ENCODE data around the gene SOCS6.

Gene SOCS6

GRCh38 chr18:70276416-70277191 is 12.2 kb upstream of the SOCS6 start:
- no peaks in the 10 kb centered on the region for H3K4me1 Mint-ChIP-seq
- H3K4me3 Mint-ChIP-seq: no peak overlapping the region

GRCh38 chr18:70279470-70279869 is 9.4 kb upstream of the SOCS6 start:
- DNase-seq (no peak), ATAC-seq (replicated peaks) (no peak)
- no peak overlapping the region for H3K4me3 Mint-ChIP-seq
- no peaks in the 10 kb centered on the region for H3K4me1 Mint-ChIP-seq
- H3K27ac Mint-ChIP-seq: no peak overlapping the region
- peaks cover 6 to 11% of the 10 kb centered on the region in 2 donors for H3K27me3 Mint-ChIP-seq
- H3K9me3 Mint-ChIP-seq: peaks cover 8 to 9% of the 10 kb centered on the region in 2 donors
- no peaks in the 10 kb centered on the region for H3K36me3 Mint-ChIP-seq

More at GRCh38 chr18:70276416-70277191, 12.2 kb upstream of the SOCS6 start:
- Mint-ChIP-seq H3K9me3 (peaks cover 20 to 21% of the 10 kb centered on the region in 2 donors), H3K27ac (no peak overlapping the region), H3K36me3 (peaks cover 4% of the 10 kb centered on the region in 2 donors), H3K27me3 (peaks cover 8 to 22% of the 10 kb centered on the region in 2 donors)
- ATAC-seq (replicated peaks) (no peak), DNase-seq (no peak)

GRCh38 chr18:70280007-70280925 is 8.6 kb upstream of the SOCS6 start:
- Mint-ChIP-seq H3K4me3 (no peak overlapping the region), H3K4me1 (no peaks in the 10 kb centered on the region), H3K36me3 (no peaks in the 10 kb centered on the region), H3K27me3 (peaks cover 5 to 7% of the 10 kb centered on the region in 2 donors), H3K9me3 (peaks cover 8 to 9% of the 10 kb centered on the region in 2 donors), H3K27ac (no peak overlapping the region)
- no peak for ATAC-seq (replicated peaks)
- DNase-seq: no peak

GRCh38 chr18:70284976-70285620 is 3.7 kb upstream of the SOCS6 start:
- ATAC-seq (replicated peaks) (no peak), DNase-seq (no peak)
- H3K27me3 Mint-ChIP-seq: peaks cover 4% of the 10 kb centered on the region in 2 donors
- H3K4me3 Mint-ChIP-seq: no peak overlapping the region
- H3K27ac Mint-ChIP-seq: no peak overlapping the region
- H3K36me3 Mint-ChIP-seq: no peaks in the 10 kb centered on the region
- H3K4me1 Mint-ChIP-seq: peaks cover 0 to 15% of the 10 kb centered on the region in 2 donors
- peaks cover 4% of the 10 kb centered on the region in 2 donors for H3K9me3 Mint-ChIP-seq

GRCh38 chr18:70287731-70288130 is 1.1 kb upstream of the SOCS6 start:
- no peaks in the 10 kb centered on the region for H3K9me3 Mint-ChIP-seq
- peak overlapping the region in 1 of 2 donors; percentile 11 for H3K4me3 Mint-ChIP-seq
- H3K27me3 Mint-ChIP-seq: peaks cover 14 to 19% of the 10 kb centered on the region in 2 donors
- no peaks in the 10 kb centered on the region for H3K36me3 Mint-ChIP-seq
- no peak for DNase-seq
- ATAC-seq (replicated peaks): no peak
- H3K27ac Mint-ChIP-seq: no peak overlapping the region
- H3K4me1 Mint-ChIP-seq: peaks cover 4 to 26% of the 10 kb centered on the region in 2 donors

GRCh38 chr18:70288171-70288850 is 534 bp upstream of the SOCS6 start:
- no peak for DNase-seq
- Mint-ChIP-seq H3K36me3 (no peaks in the 10 kb centered on the region), H3K4me3 (peak overlapping the region; percentile 29 to 44), H3K27ac (no peak overlapping the region), H3K27me3 (peaks cover 15 to 21% of the 10 kb centered on the region in 2 donors), H3K4me1 (peaks cover 4 to 30% of the 10 kb centered on the region in 2 donors), H3K9me3 (no peaks in the 10 kb centered on the region)
- peak in 1 of 2 donors; percentile 4 for ATAC-seq (replicated peaks)

- Mint-ChIP-seq H3K27me3 (peaks cover 12 to 21% of the 10 kb centered on the region in 2 donors), H3K27ac (peak overlapping the region; percentile 73), H3K4me3 (peak overlapping the region; percentile 71 to 75), H3K4me1 (peaks cover 4 to 30% of the 10 kb centered on the region in 2 donors), H3K9me3 (no peaks in the 10 kb centered on the region), H3K36me3 (no peaks in the 10 kb centered on the region)
- peak; percentile 23 for DNase-seq
- ATAC-seq (replicated peaks): peak; percentile 62 to 70
Measured at GRCh38 chr18:70289351-70290312, 787 bp downstream of the SOCS6 start.

- H3K36me3 Mint-ChIP-seq: no peaks in the 10 kb centered on the region
- DNase-seq (no peak), ATAC-seq (replicated peaks) (no peak)
- H3K27me3 Mint-ChIP-seq: peaks cover 12 to 21% of the 10 kb centered on the region in 2 donors
- peaks cover 4 to 26% of the 10 kb centered on the region in 2 donors for H3K4me1 Mint-ChIP-seq
- no peak overlapping the region for H3K27ac Mint-ChIP-seq
- H3K9me3 Mint-ChIP-seq: no peaks in the 10 kb centered on the region
- H3K4me3 Mint-ChIP-seq: peak overlapping the region; percentile 17 to 51
Measured at GRCh38 chr18:70290482-70291294, 1.8 kb downstream of the SOCS6 start.

GRCh38 chr18:70291295-70291574 is 2.4 kb downstream of the SOCS6 start:
- H3K4me3 Mint-ChIP-seq: peak overlapping the region in 1 of 2 donors; percentile 17
- peaks cover 12 to 21% of the 10 kb centered on the region in 2 donors for H3K27me3 Mint-ChIP-seq
- no peaks in the 10 kb centered on the region for H3K36me3 Mint-ChIP-seq
- ATAC-seq (replicated peaks): no peak
- no peak overlapping the region for H3K27ac Mint-ChIP-seq
- H3K4me1 Mint-ChIP-seq: peaks cover 4 to 21% of the 10 kb centered on the region in 2 donors
- H3K9me3 Mint-ChIP-seq: no peaks in the 10 kb centered on the region
- DNase-seq: no peak

GRCh38 chr18:70292628-70293027 is 3.8 kb downstream of the SOCS6 start:
- no peak overlapping the region for H3K27ac Mint-ChIP-seq
- H3K27me3 Mint-ChIP-seq: peaks cover 12 to 21% of the 10 kb centered on the region in 2 donors
- no peaks in the 10 kb centered on the region for H3K9me3 Mint-ChIP-seq
- H3K36me3 Mint-ChIP-seq: no peaks in the 10 kb centered on the region
- ATAC-seq (replicated peaks): no peak
- no peak for DNase-seq
- H3K4me1 Mint-ChIP-seq: peaks cover 6 to 20% of the 10 kb centered on the region in 2 donors
- no peak overlapping the region for H3K4me3 Mint-ChIP-seq

GRCh38 chr18:70293166-70293565 is 4.3 kb downstream of the SOCS6 start:
- peaks cover 12 to 17% of the 10 kb centered on the region in 2 donors for H3K27me3 Mint-ChIP-seq
- no peak overlapping the region for H3K27ac Mint-ChIP-seq
- no peaks in the 10 kb centered on the region for H3K36me3 Mint-ChIP-seq
- no peaks in the 10 kb centered on the region for H3K9me3 Mint-ChIP-seq
- DNase-seq: no peak
- ATAC-seq (replicated peaks): no peak
- H3K4me1 Mint-ChIP-seq: peaks cover 6 to 20% of the 10 kb centered on the region in 2 donors
- no peak overlapping the region for H3K4me3 Mint-ChIP-seq

GRCh38 chr18:70294471-70295191 is 5.8 kb downstream of the SOCS6 start:
- H3K27ac Mint-ChIP-seq: no peak overlapping the region
- H3K36me3 Mint-ChIP-seq: no peaks in the 10 kb centered on the region
- no peak overlapping the region for H3K4me3 Mint-ChIP-seq

More at GRCh38 chr18:70294471-70295191, 5.8 kb downstream of the SOCS6 start:
- ATAC-seq (replicated peaks): no peak
- Mint-ChIP-seq H3K4me1 (peaks cover 6 to 19% of the 10 kb centered on the region in 2 donors), H3K9me3 (no peaks in the 10 kb centered on the region), H3K27me3 (peaks cover 12 to 16% of the 10 kb centered on the region in 2 donors)
- no peak for DNase-seq
